GM12878 (cell line): Measurements from ENCODE around the gene HCN4. TPM values are rescaled to one million over a fixed set of nuclear protein-coding genes. Genes with fewer than 3 reads are reported as not detected.

ENCODE experiments used
- ATAC-seq: fragments of 200-7000 bp; cut with Tn5 transposase; 3 replicates; pipeline ENCODE4 v1.9.1; 2020; ENCODE audit warnings: mild to moderate bottlenecking, moderate library complexity
- Bru-seq: library from RNA; stranded (reverse); fragments of 400-500 nt; gene quantifications from one replicate; lab custom pipeline; 2021; lab: Mats Ljungman, UMichigan
- BruChase-seq, 2 experiments: library from RNA; stranded (reverse); fragments of 400-500 nt; gene quantifications; one replicate each; lab custom pipeline; 2021; lab: Mats Ljungman, UMichigan
- BruUV-seq: library from RNA; stranded (reverse); fragments of 400-500 nt; replicated peaks from 2 replicates; lab custom pipeline; 2021; lab: Mats Ljungman, UMichigan
- CTCF ChIA-PET: fragments of 300-600 bp; sonication (Branson Sonifier 250); formaldehyde crosslinking; extraction: SDS; loops from one replicate; lab custom pipeline; 2021; ENCODE audit warnings: inconsistent platforms; lab: Yijun Ruan, JAX
- POLR2A ChIA-PET: fragments of 350-600 bp; formaldehyde crosslinking; extraction: SDS; loops from one replicate; lab custom pipeline; 2021; ENCODE audit warnings: inconsistent platforms; lab: Charles Lee
- RAD21 ChIA-PET: fragments of 300-600 bp; sonication (Branson Sonifier 250); formaldehyde crosslinking; loops from one replicate; lab custom pipeline; 2023; ENCODE audit warnings: antibody characterized with exemption; ENCODE audit not compliant: unreplicated experiment; lab: Charles Lee
- SMC1A ChIA-PET: fragments of 300-600 bp; sonication (Branson Sonifier 250); formaldehyde crosslinking; loops from one replicate; lab custom pipeline; 2023; ENCODE audit not compliant: unreplicated experiment, uncharacterized antibody; lab: Charles Lee
- DNase-seq: peaks from one replicate; pipeline ENCODE4 v3.0.0-alpha.2; 2011; ENCODE audit warnings: low read depth, low spot score
- FAIRE-seq: peaks from 3 replicates; lab custom pipeline; 2011; peaks lifted over from hg19 to GRCh38; lab: Jason Lieb, UNC
- H2AFZ ChIP-seq: 2 replicates; pipeline ENCODE4 v1.6.0; 2011; ENCODE audit warnings: low read depth, low read length, control low read depth; ENCODE audit not compliant: control insufficient read depth
- H3K27ac ChIP-seq: 2 replicates; pipeline ENCODE4 v1.5.1; 2011; ENCODE audit warnings: control low read depth; ENCODE audit not compliant: control insufficient read depth, insufficient read depth
- H3K27me3 ChIP-seq, 2 experiments: replicated peaks in 1 of 2; 2 replicates each; pipeline versions ENCODE4 v1.6.0 to v1.6.1; 2011; ENCODE audit warnings: low read length in 1 of 2; ENCODE audit not compliant: control insufficient read depth in 2 of 2, insufficient read depth in 2 of 2
- H3K36me3 ChIP-seq, 2 experiments: 2 replicates each; pipeline ENCODE4 v1.5.1; 2011; ENCODE audit warnings: low read length in 1 of 2; ENCODE audit not compliant: control insufficient read depth in 2 of 2, insufficient read depth in 2 of 2
- H3K4me1 ChIP-seq: 2 replicates; pipeline ENCODE4 v1.6.1; 2011; ENCODE audit warnings: mild to moderate bottlenecking, low read length, moderate library complexity, mixed read lengths; ENCODE audit not compliant: control insufficient read depth, insufficient read depth
- H3K4me2 ChIP-seq: 2 replicates; pipeline ENCODE4 v1.6.0; 2011; ENCODE audit warnings: control low read depth; ENCODE audit not compliant: control insufficient read depth, insufficient read depth
- H3K4me3 ChIP-seq: fragments of 200-600 bp; sonication (generic); 2 replicates; pipeline ENCODE4 v1.5.1; 2016
- H3K79me2 ChIP-seq: 2 replicates; pipeline ENCODE4 v1.6.0; 2011; ENCODE audit warnings: low read length; ENCODE audit not compliant: control insufficient read depth, insufficient read depth
- H3K9ac ChIP-seq: 2 replicates; pipeline ENCODE4 v1.8.0; 2011; ENCODE audit warnings: low read length, control low read depth, mixed read lengths; ENCODE audit not compliant: control insufficient read depth, insufficient read depth
- H3K9me3 ChIP-seq: replicated peaks from 3 replicates; pipeline ENCODE4 v1.5.1; 2011; ENCODE audit warnings: mild to moderate bottlenecking, low read length; ENCODE audit not compliant: control insufficient read depth, insufficient read depth
- H4K20me1 ChIP-seq: 2 replicates; pipeline ENCODE4 v1.6.0; 2011; ENCODE audit not compliant: control insufficient read depth, insufficient read depth
- FOXK2 ChIP-seq: fragments of 450-650 bp; IDR thresholded peaks from 2 replicates; pipeline ENCODE4 v1.6.1; 2017; ENCODE audit warnings: mild to moderate bottlenecking, moderate library complexity
- FOXM1 ChIP-seq: IDR thresholded peaks from 2 replicates; pipeline ENCODE4 v1.6.1; 2012; ENCODE audit warnings: low read depth, mild to moderate bottlenecking, inconsistent platforms, low read length, moderate library complexity
- HDAC2 ChIP-seq: fragments of 200-600 bp; sonication (generic); IDR thresholded peaks from 2 replicates; pipeline ENCODE4 v1.6.1; 2017
- IRF5 ChIP-seq: fragments of 450-650 bp; IDR thresholded peaks from 2 replicates; pipeline ENCODE4 v1.6.1; 2017; ENCODE audit warnings: borderline replicate concordance
- MAX ChIP-seq: IDR thresholded peaks from 2 replicates; pipeline ENCODE4 v1.6.1; 2012; ENCODE audit warnings: low read depth, low read length, improper control_type of control experiment
- NFYB ChIP-seq: IDR thresholded peaks from 2 replicates; pipeline ENCODE4 v1.6.1; 2011; ENCODE audit warnings: low read depth, mild to moderate bottlenecking, low read length, improper control_type of control experiment, moderate library complexity; ENCODE audit not compliant: insufficient read depth
- NKRF ChIP-seq: fragments of 450-650 bp; conservative IDR thresholded peaks from 2 replicates; pipeline ENCODE4 v1.6.1; 2017; ENCODE audit warnings: mild to moderate bottlenecking, moderate library complexity
- RAD51 ChIP-seq: fragments of 450-650 bp; IDR thresholded peaks from 2 replicates; pipeline ENCODE4 v1.6.1; 2016; ENCODE audit warnings: moderate library complexity, mild to moderate bottlenecking, inconsistent platforms
- RB1 ChIP-seq: fragments of 450-650 bp; formaldehyde crosslinking; IDR thresholded peaks from 2 replicates; pipeline ENCODE4 v1.6.1; 2017; ENCODE audit warnings: mild to moderate bottlenecking, borderline replicate concordance
- RFX5 ChIP-seq: IDR thresholded peaks from 2 replicates; pipeline ENCODE4 v1.6.1; 2011; ENCODE audit warnings: low read depth, low read length, improper control_type of control experiment
- WGBS: methylation state at CpG from one replicate; pipeline ENCODE4 v1.1.6; 2016; ENCODE audit warnings: low lambda C conversion rate; ENCODE audit not compliant: insufficient replicate concordance, insufficient coverage; ENCODE audit errors: missing lambda C conversion rate; 5-methylcytosine and 5-hydroxymethylcytosine counted together
- in situ Hi-C: fragments of 300-500 bp; cut with MboI; formaldehyde crosslinking; loops from 9 replicates; pipeline ENCODE4 v1.14.3; 2018; ENCODE audit warnings: mixed read lengths
- intact Hi-C: fragments of 100-400 bp; cut with micrococcal nuclease; formaldehyde crosslinking; loops from one replicate; pipeline ENCODE4 v1.14.2; 2022; ENCODE audit not compliant: unreplicated experiment
- long read RNA-seq, 2 experiments: library from polyadenylated mRNA; unstranded; transcript quantifications; one replicate each; pipeline ENCODE4 v2.0.0, GENCODE V29; 2019 to 2020
- polyA minus RNA-seq, 3 experiments: library from RNA; depleted of rRNA, polyadenylated mRNA; stranded (reverse); fragments of >200 nt; gene quantifications; 2 replicates each; pipeline ENCODE4 v1.2.3, GENCODE V29; 2011
- polyA plus RNA-seq, 11 experiments: library from polyadenylated mRNA; depleted of rRNA in 4 of 11; unstranded in 6 of 11; stranded (reverse) in 5 of 11; fragments of >200 nt; fragmentation: Nextera tagmentation in 4 of 11; fragmentation: Illumina TruSeq in 1 of 11; extraction: Ambion mirVana in 4 of 11; extraction: Trizol in 1 of 11; gene quantifications; 1 replicate in 1 of 11; 2 replicates in 10 of 11; pipeline versions ENCODE4 v1.2.1 to v1.2.3, GENCODE V29; 2011 to 2016; ENCODE audit warnings: inconsistent platforms in 2 of 11, missing spikeins in 2 of 11, low read depth in 1 of 11
- total RNA-seq, 4 experiments: library from RNA; depleted of rRNA in 3 of 4; stranded (reverse); fragments of >200 nt in 3 of 4; fragmentation: Illumina TruSeq in 1 of 4; extraction: Trizol in 1 of 4; gene quantifications; 2 replicates each; pipeline versions ENCODE4 v1.2.1 to v1.2.3, GENCODE V29; 2013 to 2021

HCN4 gene
- total RNA-seq (2013; cell fraction: nucleolus; rRNA removed), result not detected in 2 replicates
- total RNA-seq (2014; rRNA removed) (not detected in 2 replicates), total RNA-seq (2014; rRNA removed; fragmentation: Illumina TruSeq; extraction: Trizol) (not detected in 2 replicates), total RNA-seq (2021) (0.03 TPM in 1 of 2 replicates, not detected in the other), polyA plus RNA-seq (2011; rRNA removed) (not detected in 2 replicates), polyA plus RNA-seq (2014; fragmentation: Illumina TruSeq; extraction: Trizol) (not detected in 2 replicates), polyA plus RNA-seq (2014; fragmentation: Nextera tagmentation; extraction: Ambion mirVana) (not detected), polyA plus RNA-seq (2014; rRNA removed) (not detected in 2 replicates), polyA plus RNA-seq (2016; fragmentation: Nextera tagmentation; extraction: Ambion mirVana) (under 1 TPM in 1 of 2 experiments, not detected in 1; 0.10 TPM), polyA minus RNA-seq (2011; rRNA and poly(A)+ RNA removed) (not detected in 2 replicates), Bru-seq, nascent RNA (percentile 4 among the genes with signal in this experiment), BruChase-seq, experiment 1, labeled RNA remaining after a 6-hour chase (not detected), BruChase-seq, experiment 2, labeled RNA remaining after a 2-hour chase (percentile 5 among the genes with signal in this experiment)
- not detected for polyA plus RNA-seq (2011; ENCODE audit: low read depth)
- under 0.01 and 0.01 TPM in 2 replicates for polyA plus RNA-seq (2011; cell fraction: cytosol; rRNA removed)
- polyA plus RNA-seq (2011; cell fraction: nucleus; rRNA removed), result 0.01 TPM in 2 replicates
- 0.01 TPM in 1 of 2 replicates, not detected in the other for polyA plus RNA-seq (2012)
- not detected in 2 replicates for polyA minus RNA-seq (2011; cell fraction: cytosol; rRNA and poly(A)+ RNA removed)
- under 0.01 TPM in 1 of 2 replicates, not detected in the other for polyA minus RNA-seq (2011; cell fraction: nucleus; rRNA and poly(A)+ RNA removed)
- long read RNA-seq, experiment 1, result 0 reads
- long read RNA-seq, experiment 2, result 0 reads

- in situ Hi-C loops, result no loop called here
Measured at GRCh38 chr15:73368301-73369136, at the start of gene HCN4. TSS of gene HCN4 (minus strand) at chr15:73368958. CDS start at chr15:73368270, 688 bp downstream.

More at GRCh38 chr15:73368301-73369136, at the start of gene HCN4:
- ChIA-PET SMC1A (no interaction called here), RAD21 (no interaction called here), CTCF (no interaction called here), POLR2A (no interaction called here)
- DNase-seq, result no peak
- no peaks in the 10 kb centered on the region for H3K9me3 ChIP-seq
- TF ChIP-seq RB1 (no peak), NKRF (no peak), FOXM1 (no peak), MAX (no peak), RFX5 (no peak), IRF5 (no peak), NFYB (no peak), FOXK2 (no peak), RAD51 (no peak), HDAC2 (no peak)
- no TSS peak for BruUV-seq
- H3K27ac ChIP-seq, result no peak within 1 kb of the TSS
- H4K20me1 ChIP-seq, result no peaks in the 10 kb centered on the region
- no peak within 1 kb of the TSS for H2AFZ ChIP-seq
- H3K79me2 ChIP-seq, result no peaks in the 10 kb centered on the region
- H3K4me1 ChIP-seq, result no peaks in the 10 kb centered on the region
- no peak within 1 kb of the TSS for H3K9ac ChIP-seq
- intact Hi-C loops, result no loop called here
- ATAC-seq, result no peak
- H3K36me3 ChIP-seq, result no peaks in the 10 kb centered on the region
- H3K27me3 ChIP-seq, result peaks cover 3 to 10% of the 10 kb centered on the region in 2 experiments; a peak in 3 of 4 replicates
- H3K4me3 ChIP-seq, result no peak within 1 kb of the TSS
- FAIRE-seq, result no peak
- H3K4me2 ChIP-seq, result no peak within 1 kb of the TSS
- 5% methylated on average over 48 of the region's 109 CpGs for WGBS
